Measurements from ENCODE around the gene SNX10.

Gene SNX10

GRCh38 chr7:26275213-26275612 is 16.4 kb upstream of the SNX10 start:
- no peak for DNase-seq (ENCODE audit: low spot score)
- TF ChIP-seq CTCF (IDR thresholded peaks at IDR 0.05; ENCODE audit: extremely low read depth, missing control alignments) = no peak

- TF ChIP-seq CTCF (IDR thresholded peaks at IDR 0.05; ENCODE audit: extremely low read depth, missing control alignments) = no peak
- no peak for DNase-seq (ENCODE audit: low spot score)
Measured at GRCh38 chr7:26278770-26279169, 12.9 kb upstream of the SNX10 start.

- no peak for DNase-seq (ENCODE audit: low spot score)
- TF ChIP-seq CTCF (IDR thresholded peaks at IDR 0.05; ENCODE audit: extremely low read depth, missing control alignments) = no peak
Measured at GRCh38 chr7:26279405-26279804, 12.3 kb upstream of the SNX10 start.

GRCh38 chr7:26280097-26280496 is 11.6 kb upstream of the SNX10 start:
- no peak for DNase-seq (ENCODE audit: low spot score)
- TF ChIP-seq CTCF (IDR thresholded peaks at IDR 0.05; ENCODE audit: extremely low read depth, missing control alignments) = no peak

GRCh38 chr7:26280723-26281122 is 10.9 kb upstream of the SNX10 start:
- DNase-seq (ENCODE audit: low spot score) = no peak
- no peak for TF ChIP-seq CTCF (IDR thresholded peaks at IDR 0.05; ENCODE audit: extremely low read depth, missing control alignments)

- DNase-seq (ENCODE audit: low spot score) = no peak
- TF ChIP-seq CTCF (IDR thresholded peaks at IDR 0.05; ENCODE audit: extremely low read depth, missing control alignments) = no peak
Measured at GRCh38 chr7:26284477-26284876, 7.2 kb upstream of the SNX10 start.

- DNase-seq (ENCODE audit: low spot score) = no peak
- no peak for TF ChIP-seq CTCF (IDR thresholded peaks at IDR 0.05; ENCODE audit: extremely low read depth, missing control alignments)
Measured at GRCh38 chr7:26284995-26285632, 6.5 kb upstream of the SNX10 start.
